CD4-positive, alpha-beta T cell (primary cell): ENCODE results near the gene RAD51B. TPM values are rescaled to one million over a fixed set of nuclear protein-coding genes. Genes with fewer than 3 reads are reported as not detected.
"Not testable (repeated sequence)": the region's sequence is repeated elsewhere in the genome, so short reads cannot be mapped to it uniquely, and the experiment has no call there.

Experiments used
- ATAC-seq: fragments of 200-7000 bp; cut with Tn5 transposase; one replicate; pipeline ENCODE4 v1.10.0; 2022; ENCODE audit warnings: mild to moderate bottlenecking; ENCODE audit not compliant: poor library complexity
- CTCF ChIA-PET: fragments of 350-600 bp; sonication (Branson Sonifier 250); formaldehyde crosslinking; loops from one replicate; lab custom pipeline; 2021; ENCODE audit warnings: antibody characterized with exemption, inconsistent platforms; lab: Charles Lee
- POLR2A ChIA-PET: fragments of 350-600 bp; sonication (Branson Sonifier 250); formaldehyde crosslinking; loops from one replicate; lab custom pipeline; 2021; ENCODE audit warnings: antibody characterized with exemption, inconsistent platforms; lab: Charles Lee
- DNase-seq, 14 experiments: peaks; one replicate each; pipeline ENCODE4 v3.0.0-alpha.2; 2013 to 2020; ENCODE audit warnings: mixed read lengths in 2 of 14
- H3K27ac ChIP-seq, 2 donors: one replicate each; pipeline versions ENCODE4 v1.5.1 to v1.7.0; 2013; ENCODE audit warnings: low read length in 2 of 2, low read depth in 1 of 2, mild to moderate bottlenecking in 1 of 2
- H3K27me3 ChIP-seq, 2 experiments: 1 replicate in 1 of 2; 2 replicates in 1 of 2; pipeline versions ENCODE4 v1.6.1 to v1.7.0; 2013; ENCODE audit warnings: low read length in 2 of 2, control low read depth in 1 of 2, mild to moderate bottlenecking in 1 of 2, moderate library complexity in 1 of 2; ENCODE audit not compliant: insufficient read depth in 2 of 2, control insufficient read depth in 1 of 2
- H3K36me3 ChIP-seq: one replicate; pipeline ENCODE4 v1.6.1; 2013; ENCODE audit warnings: low read length, control low read depth; ENCODE audit not compliant: insufficient read depth
- H3K4me1 ChIP-seq: one replicate; pipeline ENCODE4 v1.6.1; 2013; ENCODE audit warnings: low read length, control low read depth; ENCODE audit not compliant: insufficient read depth
- H3K4me3 ChIP-seq: one replicate; pipeline ENCODE4 v1.5.1; 2013; ENCODE audit warnings: mild to moderate bottlenecking, low read length, moderate library complexity
- H3K9me3 ChIP-seq, 2 experiments: 1 replicate in 1 of 2; 2 replicates in 1 of 2; pipeline versions ENCODE4 v1.6.1 to v1.7.0; 2013; ENCODE audit warnings: low read length in 2 of 2, mild to moderate bottlenecking in 2 of 2, control low read depth in 1 of 2, moderate library complexity in 1 of 2; ENCODE audit not compliant: control insufficient read depth in 1 of 2, insufficient read depth in 1 of 2
- H3K27ac Mint-ChIP-seq: one replicate; pipeline ENCODE4 v1.8.0; 2020; ENCODE audit warnings: mixed read lengths
- H3K27me3 Mint-ChIP-seq: one replicate; pipeline ENCODE4 v1.8.0; 2021; ENCODE audit warnings: mixed read lengths
- H3K36me3 Mint-ChIP-seq: one replicate; pipeline ENCODE4 v1.8.0; 2021; ENCODE audit warnings: low read depth, mixed read lengths
- H3K4me1 Mint-ChIP-seq: one replicate; pipeline ENCODE4 v1.8.0; 2021; ENCODE audit warnings: low read depth, mixed read lengths
- H3K4me3 Mint-ChIP-seq: one replicate; pipeline ENCODE4 v1.8.0; 2020; ENCODE audit warnings: mild to moderate bottlenecking, mixed read lengths
- H3K9me3 Mint-ChIP-seq: one replicate; pipeline ENCODE4 v1.8.0; 2020; ENCODE audit warnings: mixed read lengths
- intact Hi-C, 2 experiments: fragments of 100-400 bp; cut with DNase I in 1 of 2; cut with micrococcal nuclease in 1 of 2; formaldehyde crosslinking; loops; one replicate each; pipeline versions ENCODE4 v1.15.1 to v1.9.0; 2023 to 2025; cut with DNase I, micrococcal nuclease
- total RNA-seq, 174 experiments: library from RNA in 2 of 174; stranded (reverse) in 2 of 174; gene quantifications; one replicate each; pipeline ENCODE4 v1.2.3 and lab custom pipeline; 2021 to 2026
- TF ChIP-seq, protein P1 (sequence below): fragments of 200-600 bp; IDR thresholded peaks from one replicate; pipeline ENCODE4 v1.8.0; 2022; ENCODE audit warnings: antibody characterized with exemption, mild to moderate bottlenecking

RAD51B gene
- total RNA-seq, 2 experiments from 2014 or later: 18.4 to 20.0 TPM

GRCh38 chr14:68435631-68436030 lies 616.1 kb downstream of the RAD51B start:
- peaks cover 12% of the 10 kb centered on the region for H3K4me1 Mint-ChIP-seq
- CTCF ChIA-PET, H3K36me3 Mint-ChIP-seq, H3K4me1 ChIP-seq, ATAC-seq, intact Hi-C loops, POLR2A ChIA-PET, H3K27ac ChIP-seq, H3K9me3 ChIP-seq, H3K4me3 Mint-ChIP-seq, H3K4me3 ChIP-seq, H3K27ac Mint-ChIP-seq, H3K27me3 ChIP-seq, H3K27me3 Mint-ChIP-seq, DNase-seq, H3K9me3 Mint-ChIP-seq, H3K36me3 ChIP-seq: not testable (repeated sequence)

GRCh38 chr14:68439676-68440075 lies 620.1 kb downstream of the RAD51B start:
- Mint-ChIP-seq H3K4me1 (peaks cover 3% of the 10 kb centered on the region), H3K36me3 (no peaks in the 10 kb centered on the region), H3K9me3 (peaks cover 4% of the 10 kb centered on the region), H3K4me3 (no peak overlapping the region), H3K27ac (no peak overlapping the region), H3K27me3 (no peaks in the 10 kb centered on the region)
- Histone ChIP-seq H3K4me3 (no peak overlapping the region), H3K27me3 (no peaks in the 10 kb centered on the region), H3K36me3 (no peaks in the 10 kb centered on the region), H3K9me3 (peaks cover 0 to 5% of the 10 kb centered on the region in 2 experiments), H3K27ac (no peak overlapping the region), H3K4me1 (no peaks in the 10 kb centered on the region)
- ChIA-PET POLR2A (no interaction called here), CTCF (interaction anchor here (1.6 kb wide), 1 partner anchor 11 kb away, joined by 3 read pairs; no protein-coding TSS in a partner anchor)
- TF ChIP-seq, protein P1, sequence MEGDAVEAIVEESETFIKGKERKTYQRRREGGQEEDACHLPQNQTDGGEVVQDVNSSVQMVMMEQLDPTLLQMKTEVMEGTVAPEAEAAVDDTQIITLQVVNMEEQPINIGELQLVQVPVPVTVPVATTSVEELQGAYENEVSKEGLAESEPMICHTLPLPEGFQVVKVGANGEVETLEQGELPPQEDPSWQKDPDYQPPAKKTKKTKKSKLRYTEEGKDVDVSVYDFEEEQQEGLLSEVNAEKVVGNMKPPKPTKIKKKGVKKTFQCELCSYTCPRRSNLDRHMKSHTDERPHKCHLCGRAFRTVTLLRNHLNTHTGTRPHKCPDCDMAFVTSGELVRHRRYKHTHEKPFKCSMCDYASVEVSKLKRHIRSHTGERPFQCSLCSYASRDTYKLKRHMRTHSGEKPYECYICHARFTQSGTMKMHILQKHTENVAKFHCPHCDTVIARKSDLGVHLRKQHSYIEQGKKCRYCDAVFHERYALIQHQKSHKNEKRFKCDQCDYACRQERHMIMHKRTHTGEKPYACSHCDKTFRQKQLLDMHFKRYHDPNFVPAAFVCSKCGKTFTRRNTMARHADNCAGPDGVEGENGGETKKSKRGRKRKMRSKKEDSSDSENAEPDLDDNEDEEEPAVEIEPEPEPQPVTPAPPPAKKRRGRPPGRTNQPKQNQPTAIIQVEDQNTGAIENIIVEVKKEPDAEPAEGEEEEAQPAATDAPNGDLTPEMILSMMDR: no peak
- intact Hi-C loops: no loop called here
- no peak for ATAC-seq
- no peak for DNase-seq

- intact Hi-C loops: no loop called here
Measured at GRCh38 chr14:68440820-68441219, 621.2 kb downstream of the RAD51B start.

More at GRCh38 chr14:68440820-68441219, 621.2 kb downstream of the RAD51B start:
- no peaks in the 10 kb centered on the region for H3K27me3 ChIP-seq
- H3K36me3 Mint-ChIP-seq: no peaks in the 10 kb centered on the region
- ChIA-PET CTCF (no interaction called here), POLR2A (no interaction called here)
- H3K27me3 Mint-ChIP-seq: no peaks in the 10 kb centered on the region
- no peak overlapping the region for H3K27ac ChIP-seq
- TF ChIP-seq, protein P1: no peak
- H3K9me3 ChIP-seq: peaks cover 0 to 5% of the 10 kb centered on the region in 2 experiments
- ATAC-seq (no peak), DNase-seq (no peak)
- no peaks in the 10 kb centered on the region for H3K4me1 ChIP-seq
- no peak overlapping the region for H3K4me3 ChIP-seq
- no peak overlapping the region for H3K27ac Mint-ChIP-seq
- no peaks in the 10 kb centered on the region for H3K36me3 ChIP-seq
- peaks cover 4% of the 10 kb centered on the region for H3K9me3 Mint-ChIP-seq
- H3K4me3 Mint-ChIP-seq: no peak overlapping the region
- peaks cover 3% of the 10 kb centered on the region for H3K4me1 Mint-ChIP-seq
